Measurements from ENCODE around the gene CRACR2B.

Gene CRACR2B

GRCh38 chr11:875769-876301 is 48.1 kb downstream of the CRACR2B start:
- no peaks in the 10 kb centered on the region for H3K9me3 ChIP-seq (ENCODE audit: control insufficient read depth, low read length)
- H3K4me3 ChIP-seq (ENCODE audit: insufficient read depth in 1 of 2, low read depth in 1 of 2, low read length in 2 of 2), result no peak overlapping the region
- no peak overlapping the region for H2AFZ ChIP-seq (ENCODE audit: low read depth, low read length)
- H2BK5ac ChIP-seq (ENCODE audit: low read depth, low read length, poor library complexity, severe bottlenecking), result no peak overlapping the region
- no peak overlapping the region for H3K18ac ChIP-seq (ENCODE audit: low read depth in 1 of 2, low read length in 2 of 2)
- WGBS, result 92% methylated on average over 21 of the region's 21 CpGs
- no peak overlapping the region for H3K27ac ChIP-seq (ENCODE audit: low read length, poor library complexity, severe bottlenecking)
- H2BK120ac ChIP-seq (ENCODE audit: low read depth, low read length), result no peak overlapping the region
- H2BK12ac ChIP-seq (ENCODE audit: low read length in 2 of 2), result no peak overlapping the region
- H4K8ac ChIP-seq (ENCODE audit: low read length), result no peak overlapping the region
- no peaks in the 10 kb centered on the region for H3K27me3 ChIP-seq (ENCODE audit: control insufficient read depth in 1 of 2, insufficient read depth in 1 of 2, low read length in 2 of 2)
- no peak overlapping the region for H3K4me2 ChIP-seq (ENCODE audit: low read length, poor library complexity, severe bottlenecking)
- H3K79me1 ChIP-seq (replicated peaks; ENCODE audit: low read length, poor library complexity, severe bottlenecking), result no peaks in the 10 kb centered on the region
- H4K91ac ChIP-seq (ENCODE audit: low read length), result no peak overlapping the region
- no peak for DNase-seq
- no peak overlapping the region for H3K9ac ChIP-seq (ENCODE audit: low read length)
- no peak overlapping the region for H3K23ac ChIP-seq (ENCODE audit: low read length in 2 of 2)
- H3K36me3 ChIP-seq (ENCODE audit: control insufficient read depth in 1 of 2, insufficient read depth in 2 of 2, low read depth in 1 of 2, low read length in 2 of 2), result peaks cover 5 to 54% of the 10 kb centered on the region in 2 experiments
- H2AK5ac ChIP-seq (ENCODE audit: low read length, severe bottlenecking), result no peak overlapping the region
- no peak overlapping the region for H3K14ac ChIP-seq (ENCODE audit: low read length in 2 of 2)
- H3K4me1 ChIP-seq (ENCODE audit: control insufficient read depth, insufficient read depth, low read depth, low read length), result peaks cover 27% of the 10 kb centered on the region
- H2BK15ac ChIP-seq (ENCODE audit: low read depth, poor library complexity, severe bottlenecking), result no peak overlapping the region
- H3K4ac ChIP-seq (ENCODE audit: low read depth in 1 of 2, low read length in 2 of 2), result no peak overlapping the region

GRCh38 chr11:876545-876944 is 48.8 kb downstream of the CRACR2B start:
- no peaks in the 10 kb centered on the region for H3K9me3 ChIP-seq (ENCODE audit: control insufficient read depth, low read length)
- no peak overlapping the region for H4K91ac ChIP-seq (ENCODE audit: low read length)
- H3K4me1 ChIP-seq (ENCODE audit: control insufficient read depth, insufficient read depth, low read depth, low read length), result peaks cover 27% of the 10 kb centered on the region
- no peak overlapping the region for H3K18ac ChIP-seq (ENCODE audit: low read depth in 1 of 2, low read length in 2 of 2)
- no peaks in the 10 kb centered on the region for H3K79me1 ChIP-seq (replicated peaks; ENCODE audit: low read length, poor library complexity, severe bottlenecking)
- no peak overlapping the region for H2AFZ ChIP-seq (ENCODE audit: low read depth, low read length)
- H3K27ac ChIP-seq (ENCODE audit: low read length, poor library complexity, severe bottlenecking), result no peak overlapping the region
- H2BK12ac ChIP-seq (ENCODE audit: low read length in 2 of 2), result no peak overlapping the region
- H3K27me3 ChIP-seq (ENCODE audit: control insufficient read depth in 1 of 2, insufficient read depth in 1 of 2, low read length in 2 of 2), result no peaks in the 10 kb centered on the region
- H4K8ac ChIP-seq (ENCODE audit: low read length), result no peak overlapping the region
- no peak overlapping the region for H3K4me3 ChIP-seq (ENCODE audit: insufficient read depth in 1 of 2, low read depth in 1 of 2, low read length in 2 of 2)
- no peak for DNase-seq
- no peak overlapping the region for H3K9ac ChIP-seq (ENCODE audit: low read length)
- no peak overlapping the region for H3K4ac ChIP-seq (ENCODE audit: low read depth in 1 of 2, low read length in 2 of 2)
- WGBS, result 89% methylated on average over 12 of the region's 12 CpGs
- H2BK15ac ChIP-seq (ENCODE audit: low read depth, poor library complexity, severe bottlenecking), result no peak overlapping the region
- peaks cover 8 to 50% of the 10 kb centered on the region in 2 experiments for H3K36me3 ChIP-seq (ENCODE audit: control insufficient read depth in 1 of 2, insufficient read depth in 2 of 2, low read depth in 1 of 2, low read length in 2 of 2)
- H2AK5ac ChIP-seq (ENCODE audit: low read length, severe bottlenecking), result no peak overlapping the region
- H2BK120ac ChIP-seq (ENCODE audit: low read depth, low read length), result no peak overlapping the region
- H2BK5ac ChIP-seq (ENCODE audit: low read depth, low read length, poor library complexity, severe bottlenecking), result no peak overlapping the region
- H3K4me2 ChIP-seq (ENCODE audit: low read length, poor library complexity, severe bottlenecking), result no peak overlapping the region
- no peak overlapping the region for H3K14ac ChIP-seq (ENCODE audit: low read length in 2 of 2)
- no peak overlapping the region for H3K23ac ChIP-seq (ENCODE audit: low read length in 2 of 2)

GRCh38 chr11:877565-877964 is 49.8 kb downstream of the CRACR2B start:
- no peak overlapping the region for H2BK15ac ChIP-seq (ENCODE audit: low read depth, poor library complexity, severe bottlenecking)
- no peak overlapping the region for H2BK120ac ChIP-seq (ENCODE audit: low read depth, low read length)
- H3K18ac ChIP-seq (ENCODE audit: low read depth in 1 of 2, low read length in 2 of 2), result no peak overlapping the region
- H3K79me1 ChIP-seq (replicated peaks; ENCODE audit: low read length, poor library complexity, severe bottlenecking), result no peaks in the 10 kb centered on the region
- H3K9me3 ChIP-seq (ENCODE audit: control insufficient read depth, low read length), result no peaks in the 10 kb centered on the region
- no peak overlapping the region for H3K9ac ChIP-seq (ENCODE audit: low read length)
- no peak overlapping the region for H2BK5ac ChIP-seq (ENCODE audit: low read depth, low read length, poor library complexity, severe bottlenecking)
- H3K4me1 ChIP-seq (ENCODE audit: control insufficient read depth, insufficient read depth, low read depth, low read length), result peaks cover 27% of the 10 kb centered on the region
- no peak overlapping the region for H3K4me2 ChIP-seq (ENCODE audit: low read length, poor library complexity, severe bottlenecking)
- DNase-seq, result no peak
- 85% methylated on average over 11 of the region's 11 CpGs for WGBS
- no peak overlapping the region for H3K14ac ChIP-seq (ENCODE audit: low read length in 2 of 2)
- H2AFZ ChIP-seq (ENCODE audit: low read depth, low read length), result no peak overlapping the region
- no peak overlapping the region for H2AK5ac ChIP-seq (ENCODE audit: low read length, severe bottlenecking)
- no peak overlapping the region for H3K27ac ChIP-seq (ENCODE audit: low read length, poor library complexity, severe bottlenecking)
- no peak overlapping the region for H2BK12ac ChIP-seq (ENCODE audit: low read length in 2 of 2)
- H3K27me3 ChIP-seq (ENCODE audit: control insufficient read depth in 1 of 2, insufficient read depth in 1 of 2, low read length in 2 of 2), result no peaks in the 10 kb centered on the region
- peaks cover 13 to 51% of the 10 kb centered on the region in 2 experiments for H3K36me3 ChIP-seq (ENCODE audit: control insufficient read depth in 1 of 2, insufficient read depth in 2 of 2, low read depth in 1 of 2, low read length in 2 of 2)
- H3K4me3 ChIP-seq (ENCODE audit: insufficient read depth in 1 of 2, low read depth in 1 of 2, low read length in 2 of 2), result no peak overlapping the region
- H3K23ac ChIP-seq (ENCODE audit: low read length in 2 of 2), result no peak overlapping the region
- H3K4ac ChIP-seq (ENCODE audit: low read depth in 1 of 2, low read length in 2 of 2), result no peak overlapping the region
- H4K91ac ChIP-seq (ENCODE audit: low read length), result no peak overlapping the region
- no peak overlapping the region for H4K8ac ChIP-seq (ENCODE audit: low read length)

GRCh38 chr11:880447-880846 is 52.7 kb downstream of the CRACR2B start:
- no peak overlapping the region for H3K27ac ChIP-seq (ENCODE audit: low read length, poor library complexity, severe bottlenecking)
- no peak overlapping the region for H3K4ac ChIP-seq (ENCODE audit: low read depth in 1 of 2, low read length in 2 of 2)
- no peak overlapping the region for H3K14ac ChIP-seq (ENCODE audit: low read length in 2 of 2)
- H3K9ac ChIP-seq (ENCODE audit: low read length), result no peak overlapping the region
- H3K18ac ChIP-seq (ENCODE audit: low read depth in 1 of 2, low read length in 2 of 2), result no peak overlapping the region
- H3K9me3 ChIP-seq (ENCODE audit: control insufficient read depth, low read length), result no peaks in the 10 kb centered on the region
- no peak overlapping the region for H4K91ac ChIP-seq (ENCODE audit: low read length)
- no peak overlapping the region for H2BK120ac ChIP-seq (ENCODE audit: low read depth, low read length)
- no peak for DNase-seq
- no peak overlapping the region for H2BK12ac ChIP-seq (ENCODE audit: low read length in 2 of 2)
- no peaks in the 10 kb centered on the region for H3K27me3 ChIP-seq (ENCODE audit: control insufficient read depth in 1 of 2, insufficient read depth in 1 of 2, low read length in 2 of 2)
- no peak overlapping the region for H4K8ac ChIP-seq (ENCODE audit: low read length)
- H2AK5ac ChIP-seq (ENCODE audit: low read length, severe bottlenecking), result no peak overlapping the region
- H3K36me3 ChIP-seq (ENCODE audit: control insufficient read depth in 1 of 2, insufficient read depth in 2 of 2, low read depth in 1 of 2, low read length in 2 of 2), result peaks cover 27 to 61% of the 10 kb centered on the region in 2 experiments
- peaks cover 1% of the 10 kb centered on the region for H3K79me1 ChIP-seq (replicated peaks; ENCODE audit: low read length, poor library complexity, severe bottlenecking)
- H2AFZ ChIP-seq (ENCODE audit: low read depth, low read length), result no peak overlapping the region
- peaks cover 33% of the 10 kb centered on the region for H3K4me1 ChIP-seq (ENCODE audit: control insufficient read depth, insufficient read depth, low read depth, low read length)
- no peak overlapping the region for H3K4me3 ChIP-seq (ENCODE audit: insufficient read depth in 1 of 2, low read depth in 1 of 2, low read length in 2 of 2)
- H2BK15ac ChIP-seq (ENCODE audit: low read depth, poor library complexity, severe bottlenecking), result no peak overlapping the region
- no peak overlapping the region for H3K4me2 ChIP-seq (ENCODE audit: low read length, poor library complexity, severe bottlenecking)
- WGBS, result 90% methylated on average over 14 of the region's 14 CpGs
- H2BK5ac ChIP-seq (ENCODE audit: low read depth, low read length, poor library complexity, severe bottlenecking), result no peak overlapping the region
- H3K23ac ChIP-seq (ENCODE audit: low read length in 2 of 2), result no peak overlapping the region
